GM23338 (cell line): Measurements from ENCODE around the gene ZCCHC14. TPM values are rescaled to one million over a fixed set of nuclear protein-coding genes. Genes with fewer than 3 reads are reported as not detected.

Experiments used
- ATAC-seq: fragments of 200-7000 bp; cut with Tn5 transposase; 3 replicates; pipeline ENCODE4 v1.9.1; 2020
- DNase-seq: peaks from one replicate; pipeline ENCODE4 v3.0.0-alpha.2; 2015; ENCODE audit warnings: low spot score
- H2AFZ ChIP-seq: fragments of 200-600 bp; sonication (generic); 2 replicates; pipeline ENCODE4 v1.8.0; 2016; ENCODE audit warnings: antibody characterized with exemption, mild to moderate bottlenecking, moderate library complexity
- H3F3A ChIP-seq: fragments of 200-600 bp; sonication (generic); replicated peaks from 2 replicates; pipeline ENCODE4 v1.8.0; 2017; ENCODE audit warnings: antibody characterized with exemption, mixed run types, low read depth
- H3K27ac ChIP-seq: fragments of 200-600 bp; sonication (generic); 2 replicates; pipeline ENCODE4 v1.6.1; 2016; ENCODE audit warnings: low read depth
- H3K27me3 ChIP-seq: fragments of 200-600 bp; sonication (generic); 2 replicates; pipeline ENCODE4 v1.8.0; 2016; ENCODE audit warnings: mild to moderate bottlenecking, mixed run types, moderate library complexity; ENCODE audit not compliant: insufficient read depth
- H3K36me3 ChIP-seq: fragments of 200-600 bp; sonication (generic); 2 replicates; pipeline ENCODE4 v1.8.0; 2016; ENCODE audit warnings: mild to moderate bottlenecking; ENCODE audit not compliant: insufficient read depth
- H3K4me1 ChIP-seq: fragments of 200-600 bp; sonication (generic); 2 replicates; pipeline ENCODE4 v1.8.0; 2016; ENCODE audit warnings: mild to moderate bottlenecking, moderate library complexity; ENCODE audit not compliant: insufficient read depth
- H3K4me2 ChIP-seq: fragments of 200-600 bp; sonication (generic); 2 replicates; pipeline ENCODE4 v1.7.1; 2017; ENCODE audit warnings: mixed run types
- H3K4me3 ChIP-seq: fragments of 200-600 bp; sonication (generic); 2 replicates; pipeline ENCODE4 v1.6.1; 2016; ENCODE audit warnings: mixed run types
- H3K79me2 ChIP-seq: fragments of 200-600 bp; sonication (generic); replicated peaks from 2 replicates; pipeline ENCODE4 v1.8.0; 2017; ENCODE audit warnings: mild to moderate bottlenecking; ENCODE audit not compliant: insufficient read depth
- H3K9me2 ChIP-seq: fragments of 200-600 bp; sonication (generic); 2 replicates; pipeline ENCODE4 v1.8.0; 2017; ENCODE audit not compliant: insufficient read depth
- H4K20me1 ChIP-seq: fragments of 200-600 bp; sonication (generic); replicated peaks from 2 replicates; pipeline ENCODE4 v1.8.0; 2017; ENCODE audit warnings: mild to moderate bottlenecking; ENCODE audit not compliant: insufficient read depth
- H3K27ac Mint-ChIP-seq: 2 replicates; pipeline ENCODE4 v1.8.0; 2020; ENCODE audit warnings: inconsistent platforms, mild to moderate bottlenecking, moderate library complexity, mixed read lengths
- H3K27me3 Mint-ChIP-seq: 3 replicates; pipeline ENCODE4 v1.8.0; 2022; ENCODE audit warnings: low read depth, mild to moderate bottlenecking, moderate library complexity, mixed read lengths, inconsistent platforms; ENCODE audit not compliant: insufficient read depth, poor library complexity
- H3K36me3 Mint-ChIP-seq: 3 replicates; pipeline ENCODE4 v1.8.0; 2021; ENCODE audit warnings: low read depth, mild to moderate bottlenecking, inconsistent platforms, moderate library complexity, mixed read lengths
- H3K4me1 Mint-ChIP-seq: 3 replicates; pipeline ENCODE4 v1.8.0; 2020; ENCODE audit warnings: mild to moderate bottlenecking, inconsistent platforms, mixed read lengths
- H3K4me3 Mint-ChIP-seq: 3 replicates; pipeline ENCODE4 v1.8.0; 2021; ENCODE audit warnings: moderate library complexity, mild to moderate bottlenecking, inconsistent platforms, mixed read lengths
- H3K9me3 Mint-ChIP-seq: 3 replicates; pipeline ENCODE4 v1.8.0; 2020; ENCODE audit warnings: moderate library complexity, mild to moderate bottlenecking, inconsistent platforms, mixed read lengths
- CREB1 ChIP-seq: fragments of 250-450 bp; sonication (Bioruptor Pico); IDR thresholded peaks from 2 replicates; pipeline ENCODE4 v1.5.0; 2020; ENCODE audit warnings: low read depth, mild to moderate bottlenecking, moderate library complexity
- ETS1 ChIP-seq: IDR thresholded peaks from 2 replicates; pipeline ENCODE4 v1.6.1; 2016; ENCODE audit warnings: antibody characterized with exemption
- EZH2 ChIP-seq: fragments of 200-600 bp; sonication (generic); IDR thresholded peaks from one replicate; pipeline ENCODE4 v1.8.0; 2017; ENCODE audit warnings: antibody characterized with exemption, mild to moderate bottlenecking, low read depth; ENCODE audit not compliant: unreplicated experiment
- JUNB ChIP-seq: IDR thresholded peaks from one replicate; pipeline ENCODE4 v1.6.1; 2016; ENCODE audit warnings: antibody characterized with exemption; ENCODE audit not compliant: unreplicated experiment
- NANOG ChIP-seq: IDR thresholded peaks from 2 replicates; pipeline ENCODE4 v1.6.1; 2016; ENCODE audit warnings: antibody characterized with exemption, borderline replicate concordance
- POLR2AphosphoS5 ChIP-seq: IDR thresholded peaks from 2 replicates; pipeline ENCODE4 v1.6.1; 2016; ENCODE audit warnings: antibody characterized with exemption, low read depth
- STAT1 ChIP-seq: IDR thresholded peaks from one replicate; pipeline ENCODE4 v1.6.1; 2016; ENCODE audit warnings: antibody characterized with exemption; ENCODE audit not compliant: unreplicated experiment
- ZNF331 ChIP-seq: fragments of 250-450 bp; sonication (Bioruptor Pico); IDR thresholded peaks from 2 replicates; pipeline ENCODE4 v1.5.0; 2020; ENCODE audit warnings: low read depth, mild to moderate bottlenecking, moderate library complexity
- polyA plus RNA-seq: library from polyadenylated mRNA; unstranded; fragments of >200 nt; fragmentation: Nextera tagmentation; extraction: Ambion mirVana; gene quantifications from 2 replicates; pipeline ENCODE4 v1.2.1, GENCODE V29; 2016
- total RNA-seq: library from RNA; depleted of rRNA; stranded (reverse); fragments of >200 nt; shearing (Covaris generic); gene quantifications from 2 replicates; pipeline ENCODE4 v1.2.3, GENCODE V29; 2014
- TF ChIP-seq, protein P1 (sequence below): IDR thresholded peaks from one replicate; pipeline ENCODE4 v1.6.1; 2018; ENCODE audit warnings: antibody characterized with exemption; ENCODE audit not compliant: unreplicated experiment

The ZCCHC14 gene
- total and polyA plus RNA-seq, 2 experiments from 2014 or later: 6.8 to 22.4 TPM

GRCh38 chr16:87384162-87384874 lies 108.5 kb downstream of the ZCCHC14 start:
- H3K4me2 ChIP-seq: peak overlapping the region; percentile 74
- Mint-ChIP-seq H3K36me3 (peaks cover 2% of the 10 kb centered on the region; the same call in 2 of the 3 replicates), H3K9me3 (peaks cover 4% of the 10 kb centered on the region; the same call in 2 of the 3 replicates), H3K4me3 (peak overlapping the region; percentile 76), H3K27ac (0 out of 2 replicates have a peak overlapping the region, but pooled peaks have one; percentile 56), H3K4me1 (peaks cover 36% of the 10 kb centered on the region), H3K27me3 (peaks cover 25% of the 10 kb centered on the region)
- H3K27me3 ChIP-seq: no peaks in the 10 kb centered on the region
- no peaks in the 10 kb centered on the region for H3K36me3 ChIP-seq
- peak overlapping the region; percentile 92 for H2AFZ ChIP-seq
- peak overlapping the region; percentile 97 for H3K4me3 ChIP-seq
- TF ChIP-seq JUNB: no peak
- TF ChIP-seq, protein P1, sequence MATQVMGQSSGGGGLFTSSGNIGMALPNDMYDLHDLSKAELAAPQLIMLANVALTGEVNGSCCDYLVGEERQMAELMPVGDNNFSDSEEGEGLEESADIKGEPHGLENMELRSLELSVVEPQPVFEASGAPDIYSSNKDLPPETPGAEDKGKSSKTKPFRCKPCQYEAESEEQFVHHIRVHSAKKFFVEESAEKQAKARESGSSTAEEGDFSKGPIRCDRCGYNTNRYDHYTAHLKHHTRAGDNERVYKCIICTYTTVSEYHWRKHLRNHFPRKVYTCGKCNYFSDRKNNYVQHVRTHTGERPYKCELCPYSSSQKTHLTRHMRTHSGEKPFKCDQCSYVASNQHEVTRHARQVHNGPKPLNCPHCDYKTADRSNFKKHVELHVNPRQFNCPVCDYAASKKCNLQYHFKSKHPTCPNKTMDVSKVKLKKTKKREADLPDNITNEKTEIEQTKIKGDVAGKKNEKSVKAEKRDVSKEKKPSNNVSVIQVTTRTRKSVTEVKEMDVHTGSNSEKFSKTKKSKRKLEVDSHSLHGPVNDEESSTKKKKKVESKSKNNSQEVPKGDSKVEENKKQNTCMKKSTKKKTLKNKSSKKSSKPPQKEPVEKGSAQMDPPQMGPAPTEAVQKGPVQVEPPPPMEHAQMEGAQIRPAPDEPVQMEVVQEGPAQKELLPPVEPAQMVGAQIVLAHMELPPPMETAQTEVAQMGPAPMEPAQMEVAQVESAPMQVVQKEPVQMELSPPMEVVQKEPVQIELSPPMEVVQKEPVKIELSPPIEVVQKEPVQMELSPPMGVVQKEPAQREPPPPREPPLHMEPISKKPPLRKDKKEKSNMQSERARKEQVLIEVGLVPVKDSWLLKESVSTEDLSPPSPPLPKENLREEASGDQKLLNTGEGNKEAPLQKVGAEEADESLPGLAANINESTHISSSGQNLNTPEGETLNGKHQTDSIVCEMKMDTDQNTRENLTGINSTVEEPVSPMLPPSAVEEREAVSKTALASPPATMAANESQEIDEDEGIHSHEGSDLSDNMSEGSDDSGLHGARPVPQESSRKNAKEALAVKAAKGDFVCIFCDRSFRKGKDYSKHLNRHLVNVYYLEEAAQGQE: no peak
- no peak for TF ChIP-seq NANOG
- TF ChIP-seq STAT1: no peak
- no peak for TF ChIP-seq EZH2
- peak; percentile 36; the same call in 1 of the 2 replicates for TF ChIP-seq POLR2AphosphoS5
- no peak for TF ChIP-seq ETS1
- H3K9me2 ChIP-seq: no peaks in the 10 kb centered on the region
- DNase-seq (peak; percentile 79), ATAC-seq (peak; percentile 55)
- H3F3A ChIP-seq: 0 out of 2 replicates have a peak, but pooled peaks cover 10% of the 10 kb centered on the region
- peaks cover 23% of the 10 kb centered on the region for H4K20me1 ChIP-seq
- H3K4me1 ChIP-seq: peaks cover 21% of the 10 kb centered on the region; the same call in 1 of the 2 replicates
- peak overlapping the region; percentile 95 for H3K27ac ChIP-seq
- peaks cover 33% of the 10 kb centered on the region for H3K79me2 ChIP-seq

- Mint-ChIP-seq H3K27ac (no peak within 1 kb of the TSS), H3K27me3 (peaks cover 25% of the 10 kb centered on the region), H3K4me3 (peak within 1 kb of the TSS; percentile 80), H3K9me3 (peaks cover 6% of the 10 kb centered on the region; the same call in 2 of the 3 replicates), H3K36me3 (peaks cover 7% of the 10 kb centered on the region; the same call in 2 of the 3 replicates), H3K4me1 (peaks cover 35% of the 10 kb centered on the region)
- Histone ChIP-seq H3K79me2 (peaks cover 40% of the 10 kb centered on the region), H2AFZ (peak within 1 kb of the TSS; percentile 92), H3K27ac (peak within 1 kb of the TSS; percentile 95), H3K27me3 (no peaks in the 10 kb centered on the region), H3K36me3 (no peaks in the 10 kb centered on the region), H3F3A (0 out of 2 replicates have a peak, but pooled peaks cover 10% of the 10 kb centered on the region), H3K4me1 (peaks cover 21% of the 10 kb centered on the region; the same call in 1 of the 2 replicates), H3K9me2 (no peaks in the 10 kb centered on the region), H4K20me1 (peaks cover 23% of the 10 kb centered on the region), H3K4me3 (peak within 1 kb of the TSS; percentile 97), H3K4me2 (peak within 1 kb of the TSS; percentile 76)
- peak; percentile 58 for ATAC-seq
- peak; percentile 93 for DNase-seq
- TF ChIP-seq NANOG (no peak), CREB1 (CRISPR knock-in tag) (peak; percentile 85), JUNB (no peak), ZNF331 (CRISPR knock-in tag) (no peak)
- TF ChIP-seq, protein P1: no peak
Observed at GRCh38 chr16:87383505-87384161, 109.2 kb downstream of the ZCCHC14 start, which contains the start of gene FBXO31. Gene FBXO31 (minus strand): TSS chr16:87383776. CDS start chr16:87383744, 32 bp downstream.
